Measurements from ENCODE around the gene TSNAX. TPM values are rescaled to one million over a fixed set of nuclear protein-coding genes. Genes with fewer than 3 reads are reported as not detected.
"Not testable (repeated sequence)": the region's sequence is repeated elsewhere in the genome, so short reads cannot be mapped to it uniquely, and the experiment has no call there.

Gene TSNAX
- polyA plus RNA-seq, 1 experiment: 35.6 TPM

DNA sequence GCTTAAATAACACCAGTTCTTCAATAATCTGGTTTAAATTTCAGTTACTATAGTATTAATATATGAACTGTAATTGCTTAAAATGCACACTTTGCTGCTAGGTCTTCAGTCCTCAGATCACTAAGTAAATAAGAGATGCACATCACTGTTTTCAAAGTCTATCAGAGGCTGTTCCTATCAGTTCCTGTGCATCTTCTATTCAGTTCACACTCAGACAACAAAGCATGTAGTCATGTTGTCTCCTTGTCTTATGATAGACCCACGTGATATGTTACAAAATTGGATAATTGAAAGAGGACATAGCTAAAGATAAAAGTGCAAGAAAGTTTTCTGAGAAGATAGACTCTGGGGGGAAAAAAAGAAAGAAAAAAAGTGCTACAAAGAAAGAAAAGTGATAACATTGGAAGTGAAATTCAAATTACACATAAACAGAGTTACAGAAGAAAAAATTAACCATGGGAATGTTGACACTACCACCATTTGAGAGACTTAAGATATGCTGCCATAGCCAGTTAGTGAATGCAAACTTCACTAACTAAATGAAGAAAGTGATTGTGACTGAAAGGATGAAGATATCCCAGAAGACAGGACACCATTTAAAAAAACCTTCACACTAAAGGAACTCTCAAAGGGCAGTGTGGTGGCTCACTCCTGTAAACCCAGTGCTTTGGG lies 33.9 kb upstream of the TSNAX start:
- DNase-seq (ENCODE audit: low read depth, low spot score): no peak
- ChIA-PET POLR2A (no interaction called here), CTCF (interaction anchor here (1.3 kb wide), 1 partner anchor 137 kb away, joined by 4 read pairs; no protein-coding TSS in a partner anchor)
- H3K27me3 ChIP-seq (ENCODE audit: control insufficient read depth, insufficient read depth, low read length): no peaks in the 10 kb centered on the region
- TF ChIP-seq, protein P1, sequence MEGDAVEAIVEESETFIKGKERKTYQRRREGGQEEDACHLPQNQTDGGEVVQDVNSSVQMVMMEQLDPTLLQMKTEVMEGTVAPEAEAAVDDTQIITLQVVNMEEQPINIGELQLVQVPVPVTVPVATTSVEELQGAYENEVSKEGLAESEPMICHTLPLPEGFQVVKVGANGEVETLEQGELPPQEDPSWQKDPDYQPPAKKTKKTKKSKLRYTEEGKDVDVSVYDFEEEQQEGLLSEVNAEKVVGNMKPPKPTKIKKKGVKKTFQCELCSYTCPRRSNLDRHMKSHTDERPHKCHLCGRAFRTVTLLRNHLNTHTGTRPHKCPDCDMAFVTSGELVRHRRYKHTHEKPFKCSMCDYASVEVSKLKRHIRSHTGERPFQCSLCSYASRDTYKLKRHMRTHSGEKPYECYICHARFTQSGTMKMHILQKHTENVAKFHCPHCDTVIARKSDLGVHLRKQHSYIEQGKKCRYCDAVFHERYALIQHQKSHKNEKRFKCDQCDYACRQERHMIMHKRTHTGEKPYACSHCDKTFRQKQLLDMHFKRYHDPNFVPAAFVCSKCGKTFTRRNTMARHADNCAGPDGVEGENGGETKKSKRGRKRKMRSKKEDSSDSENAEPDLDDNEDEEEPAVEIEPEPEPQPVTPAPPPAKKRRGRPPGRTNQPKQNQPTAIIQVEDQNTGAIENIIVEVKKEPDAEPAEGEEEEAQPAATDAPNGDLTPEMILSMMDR (IDR thresholded peaks at IDR 0.05; ENCODE audit: low read depth, low read length): no peak
- no peak overlapping the region for H3K27ac ChIP-seq (ENCODE audit: low read depth, low read length)
- peaks cover 11% of the 10 kb centered on the region for H3K9me3 ChIP-seq (ENCODE audit: control insufficient read depth, insufficient read depth, low read length)
- H3K4me3 ChIP-seq (ENCODE audit: low read depth, low read length): no peak overlapping the region

DNA sequence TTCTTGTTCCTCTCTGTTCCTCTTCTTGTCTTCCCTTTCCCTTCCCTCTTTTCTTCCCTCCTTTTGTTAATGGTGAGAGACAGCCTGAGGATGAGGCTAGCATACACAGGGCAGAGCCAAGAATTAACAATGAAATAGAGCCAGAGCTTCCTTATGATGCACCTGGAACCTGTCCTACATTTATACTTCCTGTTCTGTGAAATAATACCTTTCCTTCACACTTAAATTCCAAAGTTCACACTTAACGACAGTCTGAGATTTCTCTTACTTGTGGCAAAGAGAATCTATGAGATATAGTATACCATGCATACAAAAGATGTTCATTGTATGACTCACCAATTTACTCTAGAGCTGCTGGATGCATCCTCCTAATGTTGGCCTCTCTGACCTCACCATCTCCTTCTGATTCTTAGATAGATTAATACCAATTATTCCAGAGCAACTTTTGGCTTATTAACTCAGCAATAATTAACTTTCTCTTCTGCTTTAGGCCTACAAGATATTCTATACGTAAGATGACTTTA lies 30.8 kb upstream of the TSNAX start:
- TF ChIP-seq, protein P1 (IDR thresholded peaks at IDR 0.05; ENCODE audit: low read depth, low read length): no peak
- DNase-seq (ENCODE audit: low read depth, low spot score): no peak
- ChIA-PET CTCF (interaction anchor here (0.7 kb wide), 1 partner anchor 13 kb away, joined by 3 read pairs; no protein-coding TSS in a partner anchor), POLR2A (no interaction called here)
- Histone ChIP-seq H3K4me3 (ENCODE audit: low read depth, low read length) (no peak overlapping the region), H3K27ac (ENCODE audit: low read depth, low read length) (no peak overlapping the region), H3K27me3 (ENCODE audit: control insufficient read depth, insufficient read depth, low read length) (no peaks in the 10 kb centered on the region), H3K9me3 (ENCODE audit: control insufficient read depth, insufficient read depth, low read length) (peaks cover 9% of the 10 kb centered on the region)

DNA sequence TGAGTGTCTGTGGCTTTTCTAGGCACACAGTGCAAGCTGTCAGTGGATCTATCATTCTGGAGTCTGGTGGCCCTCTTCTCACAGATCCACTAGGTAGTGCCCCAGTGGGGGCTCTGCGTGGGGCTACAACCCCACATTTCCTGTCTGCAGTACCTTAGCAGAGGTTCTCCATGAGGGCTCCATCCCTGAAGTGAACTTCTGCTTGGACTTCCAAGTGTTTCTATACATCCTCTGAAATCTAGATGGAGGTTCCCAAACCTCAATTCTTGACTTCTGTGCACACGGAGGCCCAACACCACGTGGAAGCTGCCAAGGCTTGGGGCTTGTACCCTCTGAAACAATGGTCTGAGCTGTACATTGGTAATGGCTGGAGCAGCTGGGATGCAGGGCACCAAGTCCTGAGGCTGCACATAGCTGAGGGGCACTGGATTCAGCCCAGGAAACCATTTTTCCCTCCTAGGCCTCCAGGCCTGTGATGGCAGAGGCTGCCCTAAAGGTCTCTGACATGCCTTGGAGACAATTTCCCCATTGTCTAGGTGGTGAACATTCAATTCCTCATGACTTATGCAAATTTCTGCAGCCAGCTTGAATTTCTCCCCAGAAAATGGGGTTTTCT lies 29.2 kb upstream of the TSNAX start:
- no peak overlapping the region for H3K4me3 ChIP-seq (ENCODE audit: low read depth, low read length)
- DNase-seq (ENCODE audit: low read depth, low spot score): no peak
- ChIA-PET POLR2A (no interaction called here), CTCF (no interaction called here)
- no peaks in the 10 kb centered on the region for H3K27me3 ChIP-seq (ENCODE audit: control insufficient read depth, insufficient read depth, low read length)
- no peak overlapping the region for H3K27ac ChIP-seq (ENCODE audit: low read depth, low read length)
- H3K9me3 ChIP-seq (ENCODE audit: control insufficient read depth, insufficient read depth, low read length): peaks cover 8% of the 10 kb centered on the region
- TF ChIP-seq, protein P1 (IDR thresholded peaks at IDR 0.05; ENCODE audit: low read depth, low read length): no peak

DNA sequence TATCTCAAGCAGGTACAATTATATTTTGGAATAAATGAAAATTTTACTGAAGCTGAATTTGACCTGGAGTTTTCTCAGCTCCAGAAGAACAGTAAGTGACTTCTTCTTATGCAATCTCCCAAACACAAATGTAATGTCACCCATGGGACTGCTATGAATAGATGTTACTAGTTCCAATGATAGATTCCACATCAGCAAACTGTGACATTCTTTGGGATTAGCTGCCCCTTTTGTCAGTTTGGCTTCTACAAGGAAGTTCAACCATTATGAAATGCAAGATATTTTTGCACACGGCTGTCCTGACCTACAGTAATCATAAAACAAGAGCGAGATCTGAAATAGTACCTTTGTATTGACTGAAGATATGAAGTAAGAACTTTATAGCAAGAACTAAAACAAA lies 27.8 kb upstream of the TSNAX start:
- ChIA-PET CTCF (no interaction called here), POLR2A (no interaction called here)
- Histone ChIP-seq H3K9me3 (ENCODE audit: control insufficient read depth, insufficient read depth, low read length) (peaks cover 8% of the 10 kb centered on the region), H3K4me3 (ENCODE audit: low read depth, low read length) (no peak overlapping the region), H3K27ac (ENCODE audit: low read depth, low read length) (no peak overlapping the region), H3K27me3 (ENCODE audit: control insufficient read depth, insufficient read depth, low read length) (no peaks in the 10 kb centered on the region)
- no peak for DNase-seq (ENCODE audit: low read depth, low spot score)
- TF ChIP-seq, protein P1 (IDR thresholded peaks at IDR 0.05; ENCODE audit: low read depth, low read length): no peak

DNA sequence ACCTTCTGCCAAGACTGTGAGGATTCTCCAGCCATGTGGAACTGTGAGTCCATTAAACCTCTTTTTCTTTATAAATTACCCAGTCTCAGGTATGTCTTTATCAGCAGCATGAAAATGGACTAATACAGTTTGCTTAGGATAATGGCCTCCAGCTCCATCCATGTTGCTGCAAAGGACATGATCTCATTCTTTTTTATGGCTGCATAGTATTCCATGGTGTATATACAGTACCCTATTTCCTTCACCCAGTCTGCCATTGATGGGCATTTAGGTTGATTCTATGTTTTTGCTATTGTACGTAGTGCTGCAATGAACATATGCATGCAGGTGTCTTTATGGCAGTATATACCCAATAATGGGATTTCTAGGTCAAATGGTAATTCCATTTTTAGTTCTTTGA lies 25.3 kb upstream of the TSNAX start:
- H3K27me3 ChIP-seq (ENCODE audit: control insufficient read depth, insufficient read depth, low read length); H3K4me3 ChIP-seq (ENCODE audit: low read depth, low read length); H3K9me3 ChIP-seq (ENCODE audit: control insufficient read depth, insufficient read depth, low read length); POLR2A ChIA-PET; DNase-seq (ENCODE audit: low read depth, low spot score); CTCF ChIA-PET; H3K27ac ChIP-seq (ENCODE audit: low read depth, low read length): not testable (repeated sequence)
